CD4-positive, alpha-beta T cell treated with Interleukin-1 beta for 1 hour (primary cell): Measurements from ENCODE around the gene REL.
"Not testable (repeated sequence)": the region's sequence is repeated elsewhere in the genome, so short reads cannot be mapped to it uniquely, and the experiment has no call there.

Source experiments
- DNase-seq, 2 donors: peaks; one replicate each; pipeline ENCODE4 v3.0.0-alpha.2; 2020 to 2022

The REL gene

DNA sequence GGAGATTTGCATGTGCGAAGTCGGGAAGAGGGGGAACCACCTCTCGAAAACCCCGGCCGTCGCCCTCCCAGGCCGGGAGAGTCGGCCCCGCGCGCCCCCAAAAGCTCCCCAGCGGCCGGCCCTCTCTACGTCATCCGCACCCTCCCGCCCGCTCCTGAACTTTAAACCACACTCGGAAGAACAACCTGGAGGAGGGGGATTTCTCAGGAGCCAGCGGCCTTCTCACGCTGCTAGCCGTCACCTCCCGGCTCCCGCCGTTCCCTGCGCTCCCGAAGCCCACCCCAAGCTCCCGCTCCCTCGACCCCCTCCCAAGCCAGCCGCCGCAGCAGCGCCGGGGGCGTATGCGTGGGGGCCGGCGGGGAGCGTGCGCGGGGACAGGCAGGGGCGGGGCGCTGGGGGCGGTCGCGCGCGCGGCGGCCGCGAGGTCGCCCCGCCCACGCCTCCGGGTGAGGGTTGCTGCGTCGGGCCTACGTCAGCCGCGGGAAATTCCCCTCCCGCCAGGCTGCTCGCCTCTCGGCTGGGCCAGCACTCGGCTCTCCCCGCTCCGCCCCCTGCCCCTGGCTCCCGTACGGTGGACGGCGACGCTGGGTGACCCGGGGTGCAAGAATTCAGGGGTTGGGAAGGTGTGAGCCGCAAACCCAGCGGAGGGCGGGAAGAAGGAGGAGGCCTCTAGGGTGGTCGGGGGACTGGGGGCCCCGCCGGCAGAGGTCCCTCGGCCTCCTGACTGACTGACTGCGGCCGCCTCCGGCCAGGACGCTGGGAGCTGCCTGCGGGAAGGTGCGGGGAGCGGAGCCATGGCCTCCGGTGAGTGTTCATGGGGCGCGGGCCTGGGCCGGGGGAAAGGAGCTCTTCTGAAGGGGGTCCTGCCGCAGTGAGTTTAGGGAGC, at the start of gene REL:
Gene REL (plus strand): TSS at position 528 of the 886 bp plus-strand sequence. CDS start 267 bp downstream, at position 795.
- peak; percentile 92 to 95 for DNase-seq

DNA sequence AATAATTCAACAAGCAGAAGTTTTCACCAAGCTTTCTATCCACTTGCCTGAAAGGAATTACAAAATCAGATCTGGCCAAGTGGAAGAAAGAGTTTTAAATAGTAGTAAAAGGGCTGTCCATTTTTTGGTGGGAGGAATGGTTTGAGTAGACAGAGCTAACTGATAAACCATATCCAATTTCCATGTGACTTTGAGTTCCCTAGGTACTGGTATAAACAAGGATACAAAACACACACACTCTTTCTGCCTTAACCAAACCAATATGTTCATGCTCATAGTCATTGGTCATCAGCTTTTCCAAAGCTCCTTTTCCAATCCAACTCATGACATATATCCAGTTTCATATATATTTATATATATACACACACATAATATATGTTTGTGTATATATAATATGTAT, 49.5 kb upstream of the REL start:
- no peak for DNase-seq

DNA sequence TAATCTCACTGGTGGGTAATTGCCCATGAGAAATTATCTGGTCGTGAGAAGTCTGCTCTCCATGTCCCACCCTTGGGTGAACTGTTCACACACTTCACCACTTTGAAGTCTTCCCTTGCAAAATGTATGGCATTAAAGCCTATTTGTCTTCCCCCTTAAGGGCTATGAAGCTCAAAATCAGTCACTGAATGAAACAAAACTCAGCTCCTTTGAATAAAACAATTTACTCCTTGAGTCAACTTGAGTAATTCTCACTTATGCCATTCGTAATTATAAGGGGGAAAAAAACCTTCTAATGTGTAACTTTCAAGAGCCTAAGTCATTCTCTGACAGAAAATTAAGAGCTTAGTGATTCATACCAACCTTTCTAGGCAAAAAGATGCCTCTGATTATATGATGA, 48.8 kb upstream of the REL start:
- DNase-seq, result no peak

GRCh38 chr2:60834270-60834717, 47.1 kb upstream of the REL start:
- DNase-seq, result peak in 1 of 2 donors; percentile 44

- no peak for DNase-seq
These were observed 44.9 kb upstream of the REL start for GRCh38 chr2:60836491-60836890.

GRCh38 chr2:60837123-60837522, 44.3 kb upstream of the REL start:
- no peak for DNase-seq

DNA sequence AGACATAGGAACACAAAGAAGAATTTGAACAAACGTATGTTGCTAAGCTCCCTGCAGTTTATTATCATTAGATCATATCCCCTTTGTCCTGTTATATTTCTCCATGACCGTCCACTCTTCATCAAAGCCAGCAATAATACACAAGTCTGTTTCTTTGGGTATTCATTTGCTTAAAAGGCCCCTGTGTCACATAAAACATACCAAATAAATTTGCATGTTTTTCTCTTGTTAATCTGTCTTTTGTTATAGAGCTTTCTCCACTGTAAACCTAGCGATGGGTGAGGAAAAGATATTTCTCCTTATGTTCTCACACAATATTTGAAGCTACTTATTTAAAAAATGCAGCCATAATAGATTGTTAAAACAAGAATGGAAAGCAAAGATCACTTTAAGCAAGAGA, 42.9 kb upstream of the REL start:
- no peak for DNase-seq

- DNase-seq, result peak in 1 of 2 donors; percentile 13
These were observed 42.1 kb upstream of the REL start for GRCh38 chr2:60839126-60839813.

DNA sequence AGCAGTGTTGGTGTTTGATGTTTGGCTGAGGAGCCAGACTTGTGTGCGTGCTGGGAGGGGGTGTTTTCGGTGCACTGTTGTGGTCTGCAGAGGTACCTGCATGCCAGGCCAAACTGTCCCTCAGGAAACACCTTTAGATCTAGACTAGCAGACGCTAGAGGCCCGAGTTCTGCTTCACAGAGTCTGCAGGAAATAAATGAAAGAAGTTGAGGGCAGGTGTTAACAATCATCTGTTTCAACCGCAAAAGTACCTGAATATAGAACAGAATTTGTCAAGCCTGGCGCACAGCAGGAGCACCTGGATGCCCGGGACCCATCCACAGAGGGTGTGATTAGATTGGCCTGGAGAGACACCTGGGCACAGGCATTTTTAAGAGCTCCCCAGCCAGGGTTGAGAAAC, 40.5 kb upstream of the REL start:
- peak in 1 of 2 donors; percentile 66 for DNase-seq

DNA sequence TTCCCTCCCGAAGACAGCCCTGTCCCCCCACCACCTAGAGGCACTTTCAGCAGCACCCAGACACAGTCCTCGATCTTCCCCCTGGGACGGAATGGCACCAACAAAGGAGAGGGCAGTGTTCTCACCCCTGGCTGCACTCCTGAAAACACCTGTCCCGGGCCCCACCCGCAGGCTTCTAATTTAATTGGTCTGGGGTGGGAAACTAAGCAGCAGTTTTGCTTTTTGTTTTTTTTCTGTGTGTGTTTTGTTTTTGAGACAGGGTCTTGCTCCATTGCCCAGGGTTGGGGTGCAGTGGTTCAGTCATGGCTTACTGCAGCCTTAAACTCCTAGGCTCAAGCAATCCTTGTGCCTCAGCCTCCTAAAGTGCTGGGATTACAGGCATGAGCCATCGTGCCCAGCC, 38.4 kb upstream of the REL start:
- no peak for DNase-seq

DNA sequence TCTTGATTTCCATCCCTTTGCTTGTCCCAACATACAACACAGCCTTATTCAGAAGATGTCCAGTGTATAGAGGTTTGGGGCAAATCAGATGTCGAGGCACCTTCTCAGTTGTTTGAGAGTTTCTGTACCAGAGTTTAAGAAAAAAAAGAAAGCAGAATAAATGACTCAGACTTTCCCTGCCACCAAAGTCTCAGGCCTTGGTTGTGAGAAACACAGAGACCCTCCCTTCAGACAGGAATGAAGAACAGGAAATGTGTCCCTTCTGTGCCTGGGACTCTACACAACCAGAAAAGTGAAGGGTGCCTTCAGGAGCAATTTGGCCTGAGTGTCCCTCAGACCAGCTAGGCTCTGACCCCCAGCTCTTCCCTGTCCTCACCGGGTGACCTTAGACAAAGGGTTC, 37.3 kb upstream of the REL start:
- no peak for DNase-seq

GRCh38 chr2:60847854-60848253, 33.5 kb upstream of the REL start:
- DNase-seq, result no peak

DNA sequence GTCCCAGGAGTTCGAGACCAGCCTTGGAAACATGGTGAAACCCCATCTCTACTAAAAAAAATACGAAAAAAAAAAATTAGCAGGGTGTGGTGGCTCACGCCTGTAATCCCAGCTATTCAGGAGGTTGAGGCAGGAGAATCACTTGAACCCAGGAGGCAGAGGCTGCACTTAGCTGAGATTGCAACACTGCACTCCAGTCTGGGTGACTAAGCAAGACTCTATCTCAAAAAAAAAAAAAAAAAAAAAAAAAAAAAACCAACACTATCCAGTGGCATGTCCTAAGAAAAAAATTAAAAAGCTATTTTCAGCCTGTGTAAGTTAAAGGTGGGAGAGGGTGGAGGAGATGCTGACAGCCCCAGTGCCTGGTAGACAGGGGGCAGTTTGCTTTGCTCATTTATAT, 32.2 kb upstream of the REL start:
- no peak for DNase-seq

- peak in 1 of 2 donors; percentile 35 for DNase-seq
These were observed 29.0 kb upstream of the REL start for GRCh38 chr2:60852282-60852860.

DNA sequence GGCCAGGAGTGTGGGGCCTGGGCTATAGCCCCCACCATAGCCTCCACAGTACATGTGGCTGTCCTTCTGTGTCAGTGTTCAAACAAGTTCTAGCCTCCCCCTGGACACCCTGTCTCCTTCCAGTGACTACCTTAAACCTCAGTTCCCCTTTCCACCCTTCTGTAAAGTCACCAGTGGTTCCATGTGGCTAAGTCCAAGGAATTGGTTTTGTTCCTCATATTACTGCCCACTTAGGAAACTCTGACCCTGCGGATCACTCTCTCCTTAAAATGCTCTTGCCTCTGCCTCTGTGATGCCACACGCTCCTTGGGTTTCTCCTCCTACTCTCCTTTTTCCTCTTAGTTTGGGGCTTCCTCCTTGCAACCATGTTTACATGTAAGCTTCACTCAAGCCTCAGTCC, 27.8 kb upstream of the REL start:
- no peak for DNase-seq

- DNase-seq, result no peak
These were observed 25.2 kb upstream of the REL start for GRCh38 chr2:60855989-60856669.

DNA sequence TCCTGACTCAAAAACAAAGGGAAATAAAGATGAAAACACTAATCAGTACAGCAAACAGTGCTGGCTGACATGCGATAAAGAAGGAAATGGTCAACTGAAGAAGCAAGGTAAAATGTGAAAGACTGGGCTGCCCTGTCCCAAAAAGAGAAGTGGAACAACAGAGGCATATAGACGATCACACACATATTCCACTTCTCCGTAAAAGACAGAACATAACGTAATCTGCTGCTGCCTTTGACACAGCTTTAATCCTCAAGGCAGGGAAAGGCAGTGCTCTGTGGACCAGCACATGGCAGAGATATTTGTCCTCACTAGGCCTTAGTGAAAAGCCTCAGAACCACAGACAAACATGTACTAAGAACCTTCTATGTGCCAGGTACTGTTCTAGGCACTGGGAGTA, 24.3 kb upstream of the REL start:
- no peak for DNase-seq

DNA sequence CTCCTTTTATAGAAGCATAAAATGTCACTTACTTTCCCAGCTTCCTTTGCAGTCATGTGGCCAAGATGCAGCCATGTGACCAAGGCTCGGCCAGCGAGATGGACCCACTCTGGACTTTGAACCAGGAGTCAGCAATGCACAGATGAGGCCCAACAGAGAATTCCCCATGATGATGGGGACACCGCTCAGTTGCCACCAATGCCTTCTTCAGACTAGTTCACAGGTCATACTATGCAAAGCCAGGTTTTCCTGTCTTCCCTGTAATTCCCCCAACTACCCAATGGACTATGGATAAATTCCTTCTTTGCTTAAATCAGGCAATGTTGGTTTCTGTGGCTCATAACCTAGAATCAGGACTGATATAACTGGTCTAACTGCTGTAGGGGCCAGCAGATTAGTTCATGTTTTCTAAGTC, 22.5 kb upstream of the REL start:
- DNase-seq, result no peak

GRCh38 chr2:60861736-60862135, 19.6 kb upstream of the REL start:
- DNase-seq, result no peak

DNA sequence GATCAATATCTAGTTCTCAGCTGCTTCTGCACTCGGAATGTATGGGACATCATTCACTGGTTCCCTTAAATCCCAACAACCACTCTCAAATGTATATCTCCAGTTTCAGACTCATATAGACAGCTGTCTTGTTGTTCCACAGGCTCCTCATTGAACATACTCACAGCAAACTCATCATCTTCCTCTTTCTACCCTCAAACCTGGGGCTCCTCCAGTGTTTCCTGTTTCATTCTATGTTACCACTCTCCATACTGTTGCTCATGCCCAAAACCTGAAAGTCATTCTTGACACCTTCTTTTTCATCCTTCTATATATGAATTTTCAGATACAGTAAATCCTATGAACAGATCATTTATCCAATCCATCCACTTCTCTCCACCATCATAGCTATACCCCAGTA, 18.7 kb upstream of the REL start:
- no peak for DNase-seq

- not testable (repeated sequence) for DNase-seq
These were observed 16.0 kb upstream of the REL start for GRCh38 chr2:60865361-60865760.

DNA sequence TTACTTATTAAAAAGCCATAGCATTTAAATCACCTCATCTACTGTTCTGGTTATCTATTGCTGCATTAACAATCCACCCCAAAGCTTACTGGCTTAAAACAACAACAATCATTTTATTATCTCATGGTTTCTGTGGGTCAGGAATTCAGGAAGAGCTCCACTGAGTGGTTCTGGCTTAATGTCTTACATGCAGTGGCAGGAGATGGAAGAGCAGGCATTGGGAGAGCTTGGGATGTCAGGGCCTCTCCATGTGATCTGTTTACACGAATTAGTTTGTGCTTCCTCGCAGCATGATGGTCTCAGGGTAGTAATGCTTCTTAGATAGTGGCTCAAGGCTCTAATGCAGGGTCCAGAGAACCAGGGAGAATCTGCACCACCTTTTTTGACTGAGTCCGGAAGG, 14.4 kb upstream of the REL start:
- no peak for DNase-seq

DNA sequence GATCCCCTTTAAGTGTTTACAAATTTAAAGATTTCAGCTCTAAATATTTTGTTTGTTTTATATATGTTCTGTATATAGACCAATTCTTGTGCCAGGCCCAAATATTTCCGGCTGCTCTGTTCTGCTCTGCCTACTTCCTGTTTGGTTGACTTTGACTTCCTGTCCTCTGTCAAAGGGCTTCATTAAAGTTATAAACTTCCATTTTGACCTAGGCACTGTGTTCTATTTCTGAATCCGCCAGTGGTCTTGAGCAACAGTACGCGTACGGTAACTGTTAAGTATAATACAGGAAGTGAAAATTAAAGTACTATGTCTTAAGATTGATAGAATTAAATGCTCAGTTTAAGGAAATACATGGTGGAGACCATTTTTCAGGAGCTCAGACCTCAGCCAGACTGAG, 13.5 kb upstream of the REL start:
- peak; percentile 63 for DNase-seq
